GM23338 (cell line): ENCODE results near the gene FIGNL1. TPM values are rescaled to one million over a fixed set of nuclear protein-coding genes. Genes with fewer than 3 reads are reported as not detected.

Experiments
- ATAC-seq: fragments of 200-7000 bp; cut with Tn5 transposase; 3 replicates; pipeline ENCODE4 v1.9.1; 2020
- DNase-seq: peaks from one replicate; pipeline ENCODE4 v3.0.0-alpha.2; 2015; ENCODE audit warnings: low spot score
- H2AFZ ChIP-seq: fragments of 200-600 bp; sonication (generic); 2 replicates; pipeline ENCODE4 v1.8.0; 2016; ENCODE audit warnings: antibody characterized with exemption, mild to moderate bottlenecking, moderate library complexity
- H3F3A ChIP-seq: fragments of 200-600 bp; sonication (generic); replicated peaks from 2 replicates; pipeline ENCODE4 v1.8.0; 2017; ENCODE audit warnings: antibody characterized with exemption, mixed run types, low read depth
- H3K27ac ChIP-seq: fragments of 200-600 bp; sonication (generic); 2 replicates; pipeline ENCODE4 v1.6.1; 2016; ENCODE audit warnings: low read depth
- H3K27me3 ChIP-seq: fragments of 200-600 bp; sonication (generic); 2 replicates; pipeline ENCODE4 v1.8.0; 2016; ENCODE audit warnings: mild to moderate bottlenecking, mixed run types, moderate library complexity; ENCODE audit not compliant: insufficient read depth
- H3K36me3 ChIP-seq: fragments of 200-600 bp; sonication (generic); 2 replicates; pipeline ENCODE4 v1.8.0; 2016; ENCODE audit warnings: mild to moderate bottlenecking; ENCODE audit not compliant: insufficient read depth
- H3K4me1 ChIP-seq: fragments of 200-600 bp; sonication (generic); 2 replicates; pipeline ENCODE4 v1.8.0; 2016; ENCODE audit warnings: mild to moderate bottlenecking, moderate library complexity; ENCODE audit not compliant: insufficient read depth
- H3K4me2 ChIP-seq: fragments of 200-600 bp; sonication (generic); 2 replicates; pipeline ENCODE4 v1.7.1; 2017; ENCODE audit warnings: mixed run types
- H3K4me3 ChIP-seq: fragments of 200-600 bp; sonication (generic); 2 replicates; pipeline ENCODE4 v1.6.1; 2016; ENCODE audit warnings: mixed run types
- H3K79me2 ChIP-seq: fragments of 200-600 bp; sonication (generic); replicated peaks from 2 replicates; pipeline ENCODE4 v1.8.0; 2017; ENCODE audit warnings: mild to moderate bottlenecking; ENCODE audit not compliant: insufficient read depth
- H3K9me2 ChIP-seq: fragments of 200-600 bp; sonication (generic); 2 replicates; pipeline ENCODE4 v1.8.0; 2017; ENCODE audit not compliant: insufficient read depth
- H4K20me1 ChIP-seq: fragments of 200-600 bp; sonication (generic); replicated peaks from 2 replicates; pipeline ENCODE4 v1.8.0; 2017; ENCODE audit warnings: mild to moderate bottlenecking; ENCODE audit not compliant: insufficient read depth
- H3K27ac Mint-ChIP-seq: 2 replicates; pipeline ENCODE4 v1.8.0; 2020; ENCODE audit warnings: inconsistent platforms, mild to moderate bottlenecking, moderate library complexity, mixed read lengths
- H3K27me3 Mint-ChIP-seq: 3 replicates; pipeline ENCODE4 v1.8.0; 2022; ENCODE audit warnings: low read depth, mild to moderate bottlenecking, moderate library complexity, mixed read lengths, inconsistent platforms; ENCODE audit not compliant: insufficient read depth, poor library complexity
- H3K36me3 Mint-ChIP-seq: 3 replicates; pipeline ENCODE4 v1.8.0; 2021; ENCODE audit warnings: low read depth, mild to moderate bottlenecking, inconsistent platforms, moderate library complexity, mixed read lengths
- H3K4me1 Mint-ChIP-seq: 3 replicates; pipeline ENCODE4 v1.8.0; 2020; ENCODE audit warnings: mild to moderate bottlenecking, inconsistent platforms, mixed read lengths
- H3K4me3 Mint-ChIP-seq: 3 replicates; pipeline ENCODE4 v1.8.0; 2021; ENCODE audit warnings: moderate library complexity, mild to moderate bottlenecking, inconsistent platforms, mixed read lengths
- H3K9me3 Mint-ChIP-seq: 3 replicates; pipeline ENCODE4 v1.8.0; 2020; ENCODE audit warnings: moderate library complexity, mild to moderate bottlenecking, inconsistent platforms, mixed read lengths
- CREB1 ChIP-seq: fragments of 250-450 bp; sonication (Bioruptor Pico); IDR thresholded peaks from 2 replicates; pipeline ENCODE4 v1.5.0; 2020; ENCODE audit warnings: low read depth, mild to moderate bottlenecking, moderate library complexity
- EZH2 ChIP-seq: fragments of 200-600 bp; sonication (generic); IDR thresholded peaks from one replicate; pipeline ENCODE4 v1.8.0; 2017; ENCODE audit warnings: antibody characterized with exemption, mild to moderate bottlenecking, low read depth; ENCODE audit not compliant: unreplicated experiment
- EZH2phosphoT487 ChIP-seq: fragments of 200-600 bp; sonication (generic); IDR thresholded peaks from one replicate; pipeline ENCODE4 v1.8.1; 2018; ENCODE audit warnings: antibody characterized with exemption; ENCODE audit not compliant: unreplicated experiment
- JUNB ChIP-seq: IDR thresholded peaks from one replicate; pipeline ENCODE4 v1.6.1; 2016; ENCODE audit warnings: antibody characterized with exemption; ENCODE audit not compliant: unreplicated experiment
- NANOG ChIP-seq: IDR thresholded peaks from 2 replicates; pipeline ENCODE4 v1.6.1; 2016; ENCODE audit warnings: antibody characterized with exemption, borderline replicate concordance
- POLR2AphosphoS5 ChIP-seq: IDR thresholded peaks from 2 replicates; pipeline ENCODE4 v1.6.1; 2016; ENCODE audit warnings: antibody characterized with exemption, low read depth
- polyA plus RNA-seq: library from polyadenylated mRNA; unstranded; fragments of >200 nt; fragmentation: Nextera tagmentation; extraction: Ambion mirVana; gene quantifications from 2 replicates; pipeline ENCODE4 v1.2.1, GENCODE V29; 2016
- total RNA-seq: library from RNA; depleted of rRNA; stranded (reverse); fragments of >200 nt; shearing (Covaris generic); gene quantifications from 2 replicates; pipeline ENCODE4 v1.2.3, GENCODE V29; 2014
- TF ChIP-seq, protein P1 (sequence below), 2 experiments: fragments of 200-600 bp in 1 of 2; sonication (generic) in 1 of 2; conservative IDR thresholded peaks; 2 replicates each; pipeline versions ENCODE4 v1.5.1 to v1.6.1; 2016 to 2017; ENCODE audit warnings: antibody characterized with exemption in 2 of 2, low read depth in 2 of 2, mild to moderate bottlenecking in 2 of 2, moderate library complexity in 1 of 2

Gene FIGNL1
- total and polyA plus RNA-seq, 2 experiments from 2014 or later, result 6.6 to 24.9 TPM

DNA sequence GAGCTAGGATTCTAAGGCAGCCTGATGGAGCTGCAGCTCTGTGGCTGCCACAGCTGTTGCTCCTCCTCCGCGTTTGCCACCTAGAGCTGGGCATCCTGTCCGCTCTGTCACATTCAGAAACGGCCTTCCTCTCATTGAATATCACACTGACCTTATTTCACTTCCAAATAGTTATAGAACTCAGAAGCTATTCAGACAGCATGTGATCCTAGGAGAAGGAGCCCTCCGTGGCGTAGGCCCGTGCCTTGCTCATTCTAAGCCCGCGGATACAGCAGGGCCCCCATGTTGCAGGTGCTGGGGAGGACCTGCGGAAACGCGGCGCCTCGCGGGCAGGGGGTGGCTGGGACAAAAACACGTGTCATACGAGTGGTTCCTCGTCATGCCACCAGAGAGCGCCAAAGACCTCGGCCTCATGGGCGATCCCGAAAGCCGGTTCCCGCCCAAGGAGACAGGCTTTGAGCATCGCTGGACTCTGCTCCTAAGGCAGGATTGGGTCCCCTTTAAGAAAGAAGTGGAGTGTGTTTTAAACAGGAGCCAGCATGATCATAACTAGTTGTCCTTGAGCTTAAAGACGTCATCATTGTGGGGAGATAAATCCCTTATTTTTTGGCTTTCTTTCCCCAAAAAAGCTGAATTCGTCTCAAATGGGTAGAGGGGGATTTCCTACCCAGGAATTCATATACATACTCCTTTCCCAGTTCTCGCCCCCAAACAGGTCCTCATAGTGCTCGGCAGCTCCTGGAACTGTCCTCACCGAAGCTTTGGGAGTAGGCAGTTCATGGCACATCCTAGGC, 17.9 kb upstream of the FIGNL1 start:
- H3K36me3 Mint-ChIP-seq, result no peaks in the 10 kb centered on the region
- ATAC-seq (peak; percentile 89), DNase-seq (peak; percentile 91)
- Histone ChIP-seq H3K79me2 (no peaks in the 10 kb centered on the region), H3K4me2 (peak overlapping the region; percentile 58), H3K27ac (no peak overlapping the region), H3K4me1 (no peaks in the 10 kb centered on the region), H3K36me3 (no peaks in the 10 kb centered on the region), H2AFZ (peak overlapping the region; percentile 96), H4K20me1 (no peaks in the 10 kb centered on the region), H3K9me2 (no peaks in the 10 kb centered on the region), H3F3A (no peaks in the 10 kb centered on the region), H3K27me3 (peaks cover 6% of the 10 kb centered on the region; the same call in 1 of the 2 replicates), H3K4me3 (peak overlapping the region; percentile 22; the same call in 1 of the 2 replicates)
- no peak overlapping the region; the same call in 2 of the 3 replicates for H3K4me3 Mint-ChIP-seq
- no peak overlapping the region for H3K27ac Mint-ChIP-seq
- no peak for TF ChIP-seq POLR2AphosphoS5
- peak; percentile 67; the same call in 1 of the 2 replicates for TF ChIP-seq CREB1 (CRISPR knock-in tag)
- TF ChIP-seq EZH2phosphoT487, result no peak
- TF ChIP-seq, protein P1, sequence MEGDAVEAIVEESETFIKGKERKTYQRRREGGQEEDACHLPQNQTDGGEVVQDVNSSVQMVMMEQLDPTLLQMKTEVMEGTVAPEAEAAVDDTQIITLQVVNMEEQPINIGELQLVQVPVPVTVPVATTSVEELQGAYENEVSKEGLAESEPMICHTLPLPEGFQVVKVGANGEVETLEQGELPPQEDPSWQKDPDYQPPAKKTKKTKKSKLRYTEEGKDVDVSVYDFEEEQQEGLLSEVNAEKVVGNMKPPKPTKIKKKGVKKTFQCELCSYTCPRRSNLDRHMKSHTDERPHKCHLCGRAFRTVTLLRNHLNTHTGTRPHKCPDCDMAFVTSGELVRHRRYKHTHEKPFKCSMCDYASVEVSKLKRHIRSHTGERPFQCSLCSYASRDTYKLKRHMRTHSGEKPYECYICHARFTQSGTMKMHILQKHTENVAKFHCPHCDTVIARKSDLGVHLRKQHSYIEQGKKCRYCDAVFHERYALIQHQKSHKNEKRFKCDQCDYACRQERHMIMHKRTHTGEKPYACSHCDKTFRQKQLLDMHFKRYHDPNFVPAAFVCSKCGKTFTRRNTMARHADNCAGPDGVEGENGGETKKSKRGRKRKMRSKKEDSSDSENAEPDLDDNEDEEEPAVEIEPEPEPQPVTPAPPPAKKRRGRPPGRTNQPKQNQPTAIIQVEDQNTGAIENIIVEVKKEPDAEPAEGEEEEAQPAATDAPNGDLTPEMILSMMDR (conservative IDR thresholded peaks at IDR 0.05; ENCODE audit: low read depth in 2 of 2), result peak; percentile 77 to 94
- TF ChIP-seq EZH2, result no peak
- TF ChIP-seq JUNB, result no peak
- H3K4me1 Mint-ChIP-seq, result peaks cover 2% of the 10 kb centered on the region; the same call in 1 of the 3 replicates
- H3K9me3 Mint-ChIP-seq, result no peaks in the 10 kb centered on the region; the same call in 2 of the 3 replicates
- H3K27me3 Mint-ChIP-seq, result peaks cover 17% of the 10 kb centered on the region

DNA sequence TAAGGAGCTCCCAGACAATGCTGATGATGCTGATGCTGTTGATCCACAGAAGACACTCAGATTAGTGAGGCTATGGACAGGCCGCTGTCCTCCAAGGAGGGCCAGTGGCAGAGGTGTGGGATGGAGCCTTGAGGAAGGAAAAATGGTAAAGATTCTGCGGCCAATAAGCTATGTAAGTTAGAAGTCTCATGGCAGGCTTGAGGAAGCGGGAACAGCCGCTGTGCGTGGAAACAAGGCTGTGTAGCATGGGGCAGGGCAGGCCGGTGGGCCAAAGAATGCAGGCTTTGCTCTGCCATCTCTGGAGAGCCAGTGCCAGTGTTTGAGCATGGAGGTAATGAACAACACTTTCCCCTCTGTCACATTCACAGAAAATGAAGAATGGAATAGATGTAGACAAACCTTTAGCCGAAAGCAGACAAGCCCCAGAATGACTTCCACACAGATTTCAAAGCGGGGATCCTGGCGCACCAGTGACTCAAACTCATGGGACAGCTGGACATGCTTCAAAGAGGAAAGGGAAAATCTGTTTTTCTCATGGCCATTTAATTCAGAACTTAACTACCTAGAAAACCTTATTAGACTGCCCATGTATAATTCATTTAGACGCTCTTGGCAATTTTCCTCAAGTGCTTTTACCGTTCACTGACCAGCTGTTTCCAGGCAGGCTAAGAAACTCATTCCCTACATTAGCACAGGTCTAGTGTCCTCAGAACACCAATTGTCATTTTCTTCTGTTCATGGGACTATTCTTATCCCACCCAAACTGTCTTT, 16.9 kb upstream of the FIGNL1 start:
- peaks cover 2% of the 10 kb centered on the region; the same call in 1 of the 3 replicates for H3K4me1 Mint-ChIP-seq
- Histone ChIP-seq H3K9me2 (no peaks in the 10 kb centered on the region), H3K36me3 (no peaks in the 10 kb centered on the region), H3K27ac (no peak overlapping the region), H3F3A (no peaks in the 10 kb centered on the region), H4K20me1 (no peaks in the 10 kb centered on the region), H3K4me1 (no peaks in the 10 kb centered on the region), H3K79me2 (no peaks in the 10 kb centered on the region), H2AFZ (peak overlapping the region; percentile 96), H3K4me2 (no peak overlapping the region), H3K4me3 (no peak overlapping the region), H3K27me3 (peaks cover 6% of the 10 kb centered on the region; the same call in 1 of the 2 replicates)
- TF ChIP-seq NANOG, result no peak
- ATAC-seq (no peak), DNase-seq (no peak)
- H3K4me3 Mint-ChIP-seq, result no peak overlapping the region
- peaks cover 3% of the 10 kb centered on the region; the same call in 2 of the 3 replicates for H3K9me3 Mint-ChIP-seq
- no peak overlapping the region for H3K27ac Mint-ChIP-seq
- H3K27me3 Mint-ChIP-seq, result peaks cover 17% of the 10 kb centered on the region
- H3K36me3 Mint-ChIP-seq, result no peaks in the 10 kb centered on the region
